Neural progenitor cell (in vitro differentiated cells): Measurements from ENCODE around the gene FOXC2. TPM values are rescaled to one million over a fixed set of nuclear protein-coding genes. Genes with fewer than 3 reads are reported as not detected.

ENCODE experiments used
- DNase-seq: peaks from one replicate; pipeline ENCODE4 v3.0.0-alpha.2; 2016; ENCODE audit warnings: low spot score
- H2AFZ ChIP-seq: fragments of 200-600 bp; sonication (generic); replicated peaks from 2 replicates; pipeline ENCODE4 v1.6.1; 2016; ENCODE audit warnings: antibody characterized with exemption
- H3F3A ChIP-seq: fragments of 200-600 bp; sonication (generic); 2 replicates; pipeline ENCODE4 v1.6.1; 2016; ENCODE audit warnings: antibody characterized with exemption, low read depth
- H3K27ac ChIP-seq: fragments of 200-600 bp; sonication (generic); 2 replicates; pipeline ENCODE4 v1.5.1; 2016; ENCODE audit warnings: mild to moderate bottlenecking
- H3K27me3 ChIP-seq: fragments of 200-600 bp; sonication (generic); 2 replicates; pipeline ENCODE4 v1.6.1; 2016; ENCODE audit warnings: mild to moderate bottlenecking, moderate library complexity
- H3K36me3 ChIP-seq: fragments of 200-600 bp; sonication (generic); 2 replicates; pipeline ENCODE4 v1.5.1; 2016
- H3K4me1 ChIP-seq: fragments of 200-600 bp; sonication (generic); 2 replicates; pipeline ENCODE4 v1.6.1; 2016; ENCODE audit warnings: mixed run types
- H3K4me2 ChIP-seq: fragments of 200-600 bp; sonication (generic); 2 replicates; pipeline ENCODE4 v1.6.1; 2016
- H3K4me3 ChIP-seq: fragments of 200-600 bp; sonication (generic); 2 replicates; pipeline ENCODE4 v1.5.1; 2016
- H3K79me2 ChIP-seq: fragments of 200-600 bp; sonication (generic); 2 replicates; pipeline ENCODE4 v1.6.1; 2016; ENCODE audit warnings: low read depth
- H3K9ac ChIP-seq: fragments of 200-600 bp; sonication (generic); 2 replicates; pipeline ENCODE4 v1.6.1; 2016
- H3K9me3 ChIP-seq: fragments of 200-600 bp; sonication (generic); 2 replicates; pipeline ENCODE4 v1.5.1; 2016; ENCODE audit warnings: low read depth
- H4K20me1 ChIP-seq: fragments of 200-600 bp; sonication (generic); 2 replicates; pipeline ENCODE4 v1.6.1; 2016; ENCODE audit warnings: low read depth
- H3K27ac Mint-ChIP-seq: 3 replicates; pipeline ENCODE4 v1.8.0; 2021; ENCODE audit warnings: mixed read lengths
- H3K27me3 Mint-ChIP-seq: 2 replicates; pipeline ENCODE4 v1.8.0; 2022; ENCODE audit warnings: low read depth, mild to moderate bottlenecking, inconsistent platforms, moderate library complexity, mixed read lengths; ENCODE audit not compliant: insufficient read depth
- H3K36me3 Mint-ChIP-seq: 3 replicates; pipeline ENCODE4 v1.8.0; 2021; ENCODE audit warnings: mixed read lengths
- H3K4me1 Mint-ChIP-seq: 3 replicates; pipeline ENCODE4 v1.8.0; 2021; ENCODE audit warnings: mixed read lengths
- H3K4me3 Mint-ChIP-seq: 3 replicates; pipeline ENCODE4 v1.8.0; 2021; ENCODE audit warnings: mild to moderate bottlenecking, moderate library complexity, mixed read lengths
- H3K9me3 Mint-ChIP-seq: 3 replicates; pipeline ENCODE4 v1.8.0; 2020; ENCODE audit warnings: mixed read lengths
- CTCF ChIP-seq: fragments of 200-600 bp; sonication (generic); IDR thresholded peaks from 2 replicates; pipeline ENCODE4 v1.5.1; 2017; ENCODE audit warnings: antibody characterized with exemption, mild to moderate bottlenecking
- EZH2 ChIP-seq: fragments of 200-600 bp; sonication (generic); IDR thresholded peaks from 2 replicates; pipeline ENCODE4 v1.6.1; 2017; ENCODE audit warnings: antibody characterized with exemption, mild to moderate bottlenecking, moderate library complexity
- EZH2phosphoT487 ChIP-seq: fragments of 200-600 bp; sonication (generic); IDR thresholded peaks from 2 replicates; pipeline ENCODE4 v1.6.1; 2017; ENCODE audit warnings: antibody characterized with exemption
- total RNA-seq: library from RNA; depleted of rRNA; stranded (reverse); fragments of >200 nt; gene quantifications from 2 replicates; pipeline ENCODE4 v1.2.3, GENCODE V29; 2015; ENCODE audit warnings: low replicate concordance

FOXC2 gene
- total RNA-seq, 1 donor from 2014 or later: not detected

- no peak overlapping the region for H3K4me3 Mint-ChIP-seq
- Histone ChIP-seq H4K20me1 (peaks cover 9% of the 10 kb centered on the region), H3K27me3 (no peaks in the 10 kb centered on the region), H3K4me1 (no peaks in the 10 kb centered on the region), H2AFZ (no peak overlapping the region), H3F3A (no peaks in the 10 kb centered on the region), H3K9me3 (no peaks in the 10 kb centered on the region), H3K4me2 (no peak overlapping the region), H3K36me3 (no peaks in the 10 kb centered on the region), H3K9ac (no peak overlapping the region), H3K27ac (no peak overlapping the region), H3K4me3 (no peak overlapping the region), H3K79me2 (no peaks in the 10 kb centered on the region)
- no peak overlapping the region for H3K27ac Mint-ChIP-seq
- no peak for DNase-seq
- H3K27me3 Mint-ChIP-seq: peaks cover 9% of the 10 kb centered on the region
- H3K4me1 Mint-ChIP-seq: peaks cover 10% of the 10 kb centered on the region
- H3K36me3 Mint-ChIP-seq: no peaks in the 10 kb centered on the region
- TF ChIP-seq EZH2phosphoT487 (no peak), CTCF (no peak), EZH2 (no peak)
- no peaks in the 10 kb centered on the region for H3K9me3 Mint-ChIP-seq
Observed at GRCh38 chr16:86545481-86545880, 21.1 kb upstream of the FOXC2 start.

GRCh38 chr16:86545954-86546637, 20.5 kb upstream of the FOXC2 start:
- Mint-ChIP-seq H3K4me3 (no peak overlapping the region), H3K9me3 (no peaks in the 10 kb centered on the region), H3K27ac (no peak overlapping the region), H3K36me3 (no peaks in the 10 kb centered on the region), H3K4me1 (peaks cover 10% of the 10 kb centered on the region), H3K27me3 (peaks cover 9% of the 10 kb centered on the region)
- H3K79me2 ChIP-seq: no peaks in the 10 kb centered on the region
- no peak overlapping the region for H3K9ac ChIP-seq
- H3F3A ChIP-seq: no peaks in the 10 kb centered on the region
- no peak for TF ChIP-seq EZH2
- no peak for TF ChIP-seq CTCF
- TF ChIP-seq EZH2phosphoT487: no peak
- DNase-seq: no peak
- no peak overlapping the region for H3K4me2 ChIP-seq
- no peaks in the 10 kb centered on the region for H3K4me1 ChIP-seq
- peaks cover 9% of the 10 kb centered on the region for H4K20me1 ChIP-seq
- no peak overlapping the region for H2AFZ ChIP-seq
- no peak overlapping the region for H3K4me3 ChIP-seq
- H3K9me3 ChIP-seq: no peaks in the 10 kb centered on the region
- no peaks in the 10 kb centered on the region for H3K27me3 ChIP-seq
- no peaks in the 10 kb centered on the region for H3K36me3 ChIP-seq
- no peak overlapping the region for H3K27ac ChIP-seq

- Mint-ChIP-seq H3K27me3 (peaks cover 9% of the 10 kb centered on the region), H3K27ac (no peak overlapping the region), H3K4me1 (peaks cover 10% of the 10 kb centered on the region), H3K9me3 (no peaks in the 10 kb centered on the region), H3K4me3 (no peak overlapping the region), H3K36me3 (no peaks in the 10 kb centered on the region)
- H3K36me3 ChIP-seq: no peaks in the 10 kb centered on the region
- TF ChIP-seq CTCF: no peak
- TF ChIP-seq EZH2phosphoT487: no peak
- no peak for TF ChIP-seq EZH2
- no peaks in the 10 kb centered on the region for H3K4me1 ChIP-seq
- H2AFZ ChIP-seq: no peak overlapping the region
- no peak overlapping the region for H3K27ac ChIP-seq
- no peaks in the 10 kb centered on the region for H3F3A ChIP-seq
- H4K20me1 ChIP-seq: peaks cover 9% of the 10 kb centered on the region
- no peak for DNase-seq
- no peaks in the 10 kb centered on the region for H3K79me2 ChIP-seq
- H3K4me3 ChIP-seq: no peak overlapping the region
- no peak overlapping the region for H3K9ac ChIP-seq
- H3K9me3 ChIP-seq: no peaks in the 10 kb centered on the region
- H3K27me3 ChIP-seq: no peaks in the 10 kb centered on the region
- H3K4me2 ChIP-seq: no peak overlapping the region
Observed at GRCh38 chr16:86546638-86547013, 20.0 kb upstream of the FOXC2 start.
